Fibroblast of mammary gland (primary cell): ENCODE results near the gene FRMD1.

Source experiments
- DNase-seq: peaks from one replicate; pipeline ENCODE4 v3.0.0-alpha.2; 2010; ENCODE audit warnings: low read depth
- H3K4me3 ChIP-seq: 2 replicates; pipeline ENCODE4 v1.5.1; 2011; ENCODE audit warnings: low read depth, mild to moderate bottlenecking, low read length, moderate library complexity; ENCODE audit not compliant: control insufficient read depth
- TF ChIP-seq, protein P1 (sequence below): conservative IDR thresholded peaks from 2 replicates; pipeline ENCODE4 v1.5.1; 2011; ENCODE audit warnings: low read depth, low read length, inconsistent platforms; ENCODE audit not compliant: control insufficient read depth, insufficient read depth

The FRMD1 gene

GRCh38 chr6:168100803-168101589, 22.0 kb upstream of the FRMD1 start:
- DNase-seq = no peak
- TF ChIP-seq, protein P1, sequence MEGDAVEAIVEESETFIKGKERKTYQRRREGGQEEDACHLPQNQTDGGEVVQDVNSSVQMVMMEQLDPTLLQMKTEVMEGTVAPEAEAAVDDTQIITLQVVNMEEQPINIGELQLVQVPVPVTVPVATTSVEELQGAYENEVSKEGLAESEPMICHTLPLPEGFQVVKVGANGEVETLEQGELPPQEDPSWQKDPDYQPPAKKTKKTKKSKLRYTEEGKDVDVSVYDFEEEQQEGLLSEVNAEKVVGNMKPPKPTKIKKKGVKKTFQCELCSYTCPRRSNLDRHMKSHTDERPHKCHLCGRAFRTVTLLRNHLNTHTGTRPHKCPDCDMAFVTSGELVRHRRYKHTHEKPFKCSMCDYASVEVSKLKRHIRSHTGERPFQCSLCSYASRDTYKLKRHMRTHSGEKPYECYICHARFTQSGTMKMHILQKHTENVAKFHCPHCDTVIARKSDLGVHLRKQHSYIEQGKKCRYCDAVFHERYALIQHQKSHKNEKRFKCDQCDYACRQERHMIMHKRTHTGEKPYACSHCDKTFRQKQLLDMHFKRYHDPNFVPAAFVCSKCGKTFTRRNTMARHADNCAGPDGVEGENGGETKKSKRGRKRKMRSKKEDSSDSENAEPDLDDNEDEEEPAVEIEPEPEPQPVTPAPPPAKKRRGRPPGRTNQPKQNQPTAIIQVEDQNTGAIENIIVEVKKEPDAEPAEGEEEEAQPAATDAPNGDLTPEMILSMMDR = no peak
- no peak overlapping the region for H3K4me3 ChIP-seq

GRCh38 chr6:168100011-168100802, 21.2 kb upstream of the FRMD1 start:
- no peak for DNase-seq
- TF ChIP-seq, protein P1 = no peak
- no peak overlapping the region for H3K4me3 ChIP-seq

GRCh38 chr6:168099201-168100010, 20.4 kb upstream of the FRMD1 start:
- no peak for DNase-seq
- H3K4me3 ChIP-seq = no peak overlapping the region
- TF ChIP-seq, protein P1 = no peak

DNA sequence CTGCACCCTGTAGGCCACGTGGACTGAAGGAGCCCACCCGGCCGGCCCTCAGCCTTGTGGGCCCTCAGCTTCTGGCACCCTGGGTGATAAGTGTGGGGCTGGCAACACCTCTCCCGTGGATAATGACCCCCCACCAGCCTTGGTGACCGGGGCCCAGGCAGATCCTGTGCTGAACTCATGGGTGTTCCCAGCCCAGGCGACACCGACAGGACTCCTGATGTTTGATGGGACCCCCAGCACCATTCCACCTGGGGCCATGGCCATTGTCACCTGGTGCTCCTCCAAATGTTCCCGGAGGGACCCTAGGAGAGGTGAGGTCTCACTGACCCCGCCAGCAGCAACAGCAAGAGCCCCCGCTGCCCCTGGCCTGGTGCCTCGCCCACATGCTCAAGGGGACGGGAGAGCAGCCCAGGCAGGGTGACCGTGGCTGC, 19.4 kb upstream of the FRMD1 start:
- no peak overlapping the region for H3K4me3 ChIP-seq
- TF ChIP-seq, protein P1 = no peak
- DNase-seq = no peak

DNA sequence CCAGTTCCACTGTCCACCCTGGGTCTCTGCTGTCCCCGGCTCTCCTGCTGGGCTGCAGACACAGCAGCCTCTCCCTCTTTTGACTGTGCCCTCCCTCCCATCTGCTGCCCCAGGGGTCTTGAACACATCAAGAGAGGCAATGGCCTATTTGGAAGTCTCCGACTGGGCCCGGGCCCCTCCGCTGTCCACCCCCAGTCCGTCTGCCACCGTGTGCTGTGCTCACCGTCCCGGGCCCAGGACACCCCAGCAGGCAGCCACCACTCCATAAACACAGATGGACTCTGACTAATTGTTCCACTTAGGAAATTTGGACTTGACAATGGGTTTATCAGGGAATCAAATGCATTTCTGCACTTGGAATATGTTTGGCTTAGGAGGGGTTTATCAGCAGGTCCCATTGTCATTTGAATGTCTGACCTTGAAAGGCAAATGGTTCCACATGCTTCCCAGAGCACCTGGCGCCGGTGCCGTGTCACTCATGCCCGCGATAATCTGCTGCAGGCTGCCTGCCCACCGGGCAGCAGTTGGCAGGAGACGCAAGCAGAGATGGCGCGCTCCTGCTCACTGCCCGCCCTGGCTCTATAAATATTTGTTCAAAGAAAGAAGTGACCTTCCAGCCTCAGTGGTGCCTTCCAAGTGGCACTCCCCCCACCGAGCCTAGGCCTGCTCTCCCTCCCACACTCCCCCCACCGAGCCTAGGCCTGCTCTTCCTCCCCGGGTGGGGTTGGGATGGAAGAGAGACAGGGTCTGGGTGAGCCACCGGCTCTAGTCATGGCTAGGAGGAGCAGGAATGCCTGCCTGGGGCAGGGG, 18.8 kb upstream of the FRMD1 start:
- TF ChIP-seq, protein P1 = no peak
- DNase-seq = no peak
- H3K4me3 ChIP-seq = no peak overlapping the region

- H3K4me3 ChIP-seq = no peak overlapping the region
- DNase-seq = no peak
- TF ChIP-seq, protein P1 = no peak
Observed at GRCh38 chr6:168097221-168097620, 18.2 kb upstream of the FRMD1 start.
